NCI-H69 (cell line): ENCODE results near the gene ATXN7L1.

ENCODE experiments used
- DNase-seq: peaks from one replicate; lab custom pipeline; 2025; lab: John Stamatoyannopoulos, UW

ATXN7L1 gene, protein sequence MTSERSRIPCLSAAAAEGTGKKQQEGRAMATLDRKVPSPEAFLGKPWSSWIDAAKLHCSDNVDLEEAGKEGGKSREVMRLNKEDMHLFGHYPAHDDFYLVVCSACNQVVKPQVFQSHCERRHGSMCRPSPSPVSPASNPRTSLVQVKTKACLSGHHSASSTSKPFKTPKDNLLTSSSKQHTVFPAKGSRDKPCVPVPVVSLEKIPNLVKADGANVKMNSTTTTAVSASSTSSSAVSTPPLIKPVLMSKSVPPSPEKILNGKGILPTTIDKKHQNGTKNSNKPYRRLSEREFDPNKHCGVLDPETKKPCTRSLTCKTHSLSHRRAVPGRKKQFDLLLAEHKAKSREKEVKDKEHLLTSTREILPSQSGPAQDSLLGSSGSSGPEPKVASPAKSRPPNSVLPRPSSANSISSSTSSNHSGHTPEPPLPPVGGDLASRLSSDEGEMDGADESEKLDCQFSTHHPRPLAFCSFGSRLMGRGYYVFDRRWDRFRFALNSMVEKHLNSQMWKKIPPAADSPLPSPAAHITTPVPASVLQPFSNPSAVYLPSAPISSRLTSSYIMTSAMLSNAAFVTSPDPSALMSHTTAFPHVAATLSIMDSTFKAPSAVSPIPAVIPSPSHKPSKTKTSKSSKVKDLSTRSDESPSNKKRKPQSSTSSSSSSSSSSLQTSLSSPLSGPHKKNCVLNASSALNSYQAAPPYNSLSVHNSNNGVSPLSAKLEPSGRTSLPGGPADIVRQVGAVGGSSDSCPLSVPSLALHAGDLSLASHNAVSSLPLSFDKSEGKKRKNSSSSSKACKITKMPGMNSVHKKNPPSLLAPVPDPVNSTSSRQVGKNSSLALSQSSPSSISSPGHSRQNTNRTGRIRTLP

DNA sequence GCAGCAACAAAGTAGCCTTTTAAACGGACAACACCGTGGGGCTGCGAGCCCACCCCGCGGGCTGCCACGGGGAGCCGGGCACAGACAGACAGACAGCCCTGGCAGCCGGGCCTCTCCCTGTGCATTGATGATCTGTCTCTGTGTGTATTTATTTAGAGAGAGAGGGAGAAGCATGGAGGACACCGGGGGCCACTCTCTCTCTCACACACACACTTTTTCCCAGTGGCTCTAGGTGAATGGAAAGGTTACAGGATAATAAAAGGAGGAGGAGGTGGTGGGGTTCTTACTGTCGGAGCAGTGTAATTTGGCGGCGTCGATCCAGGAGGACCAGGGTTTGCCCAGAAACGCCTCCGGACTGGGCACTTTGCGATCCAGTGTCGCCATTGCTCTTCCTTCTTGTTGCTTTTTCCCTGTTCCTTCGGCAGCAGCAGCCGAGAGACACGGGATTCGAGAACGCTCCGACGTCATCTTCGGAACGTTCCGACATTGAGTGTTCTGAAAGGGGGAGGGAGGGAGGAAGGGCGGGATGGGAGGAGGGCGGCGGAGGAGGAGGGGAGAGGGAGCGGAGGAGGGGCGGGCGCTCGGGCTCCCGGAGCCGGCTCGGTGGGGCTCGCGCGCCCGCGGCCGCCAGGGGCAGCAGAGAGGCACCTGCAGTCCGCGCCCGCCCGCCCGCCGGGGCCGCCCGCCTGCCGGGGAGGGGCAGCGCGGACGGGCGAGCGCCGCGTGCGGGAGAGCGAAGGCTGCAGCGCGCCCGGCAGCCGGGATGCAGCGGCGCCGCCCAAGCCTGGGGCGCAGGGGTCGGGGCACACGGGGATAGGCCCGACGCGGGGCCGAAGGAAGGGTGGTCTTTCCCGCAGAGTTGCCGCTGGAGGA is at the start of gene ATXN7L1:
TSS of gene ATXN7L1 (minus strand) at position 509 of the 873 bp plus-strand sequence. CDS start at position 468, 41 bp downstream.
- DNase-seq = peak; percentile 99

DNA sequence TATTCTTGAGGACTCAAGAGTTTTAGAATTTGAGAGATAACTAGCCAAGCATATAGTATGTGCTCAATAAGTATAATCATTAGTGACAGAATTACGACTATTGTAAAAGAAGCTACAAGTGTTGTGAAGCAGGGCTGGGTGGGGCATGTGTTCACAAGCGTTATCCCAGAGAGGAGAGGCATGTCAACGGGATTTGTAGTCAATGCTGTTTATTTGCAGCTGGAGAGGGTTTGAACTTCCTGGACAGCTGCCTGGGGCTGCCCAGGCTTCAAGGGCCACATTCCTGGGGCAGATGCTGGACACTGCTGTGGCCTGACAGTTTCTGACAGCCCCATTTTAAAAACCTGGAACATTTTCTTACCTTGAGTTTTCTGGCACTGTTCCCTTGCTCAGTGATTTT is 49.7 kb upstream of the ATXN7L1 start:
- no peak for DNase-seq

DNA sequence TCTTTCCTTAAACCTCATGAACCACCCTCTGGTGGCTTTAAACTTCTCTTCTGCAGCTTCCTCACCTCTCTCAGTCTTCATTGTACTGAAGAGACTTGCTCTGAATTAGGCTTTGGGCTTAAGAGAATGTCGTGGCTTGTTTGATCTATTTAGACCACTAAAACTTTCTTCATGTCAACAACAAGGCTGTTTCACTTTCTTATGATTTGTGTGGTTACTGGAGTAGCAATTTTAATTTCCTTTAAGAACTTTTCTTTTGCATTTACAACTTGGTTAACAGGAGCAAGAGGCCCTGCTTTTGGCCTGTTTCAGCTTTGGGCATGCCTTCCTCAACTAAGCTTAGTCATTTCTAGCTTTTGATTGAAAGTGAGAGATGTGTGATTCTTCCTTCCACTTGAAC is 48.5 kb upstream of the ATXN7L1 start:
- no peak for DNase-seq

DNA sequence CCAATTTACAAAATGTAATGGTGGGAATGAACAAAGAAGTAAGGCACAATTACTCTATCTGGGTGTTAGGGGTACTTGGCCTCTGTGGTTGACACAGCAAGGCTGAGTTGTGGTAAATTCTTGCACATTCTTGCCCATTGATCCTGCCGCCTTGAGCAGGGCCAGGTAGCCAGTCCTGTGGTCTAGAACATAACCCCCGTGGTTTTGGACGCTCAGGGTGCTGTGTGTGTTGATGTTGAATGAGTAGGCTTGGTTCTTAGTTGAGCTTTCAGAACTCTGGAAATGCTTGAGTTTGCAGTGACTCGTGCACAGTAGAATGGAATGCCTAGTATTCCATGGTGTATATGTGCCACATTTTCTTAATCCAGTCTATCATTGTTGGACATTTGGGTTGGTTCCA is 44.4 kb upstream of the ATXN7L1 start:
- no peak for DNase-seq

DNA sequence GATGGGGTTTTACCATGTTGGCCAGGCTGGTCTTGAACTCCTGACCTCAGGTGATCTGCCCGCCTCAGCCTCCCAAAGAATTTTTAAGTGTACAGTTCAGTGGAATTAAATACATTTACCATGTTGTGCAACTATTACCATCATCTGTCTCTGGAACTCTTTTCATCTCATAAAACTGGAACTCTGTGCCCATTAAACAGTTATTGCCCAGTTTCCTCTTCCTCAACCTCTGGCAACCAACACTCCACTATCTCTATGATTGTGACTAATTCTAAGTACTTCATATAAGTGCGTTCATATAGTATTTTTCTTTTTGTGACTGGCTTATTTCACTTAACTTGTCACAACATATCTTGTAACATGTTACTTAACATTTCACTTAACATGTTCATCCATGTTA is 41.3 kb upstream of the ATXN7L1 start:
- DNase-seq = no peak

DNA sequence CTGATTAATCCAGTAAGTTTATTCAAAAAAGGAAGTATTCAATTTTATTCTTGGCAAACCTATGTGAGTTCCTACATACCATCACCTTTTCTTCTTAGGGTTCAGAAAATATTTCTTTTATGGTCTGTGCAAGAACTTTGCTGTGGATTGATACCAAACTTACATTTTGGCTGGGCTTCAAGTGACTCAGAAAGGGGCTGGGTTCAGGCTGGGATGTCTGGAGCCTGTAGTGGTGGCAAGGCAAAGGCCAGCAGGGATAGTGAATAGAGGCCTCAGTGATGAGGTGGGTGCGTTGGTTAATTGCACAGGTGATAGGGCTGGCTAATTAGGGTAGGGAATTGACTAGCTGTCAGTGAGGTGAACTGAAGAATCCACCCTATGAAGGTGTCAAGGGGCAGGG is 40.2 kb upstream of the ATXN7L1 start:
- DNase-seq = no peak

DNA sequence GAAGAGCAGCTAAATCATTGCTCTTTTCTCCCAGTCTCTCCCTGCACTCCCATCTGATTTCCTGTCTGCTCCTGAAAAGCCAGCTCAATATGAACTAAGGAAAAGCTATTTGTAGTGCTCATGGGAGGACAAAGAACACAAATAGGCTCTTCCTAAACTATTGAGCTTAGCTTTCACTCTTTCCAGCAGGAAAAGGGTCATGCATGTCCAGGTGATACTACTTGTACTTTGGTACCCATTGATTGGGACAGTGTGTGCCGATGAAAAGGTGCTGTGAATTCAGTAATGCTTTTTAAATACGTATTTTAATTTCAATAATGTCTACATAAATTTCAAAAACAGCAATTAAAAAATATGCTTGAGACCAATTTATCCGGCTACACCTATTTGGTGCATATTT is 37.5 kb upstream of the ATXN7L1 start:
- no peak for DNase-seq

DNA sequence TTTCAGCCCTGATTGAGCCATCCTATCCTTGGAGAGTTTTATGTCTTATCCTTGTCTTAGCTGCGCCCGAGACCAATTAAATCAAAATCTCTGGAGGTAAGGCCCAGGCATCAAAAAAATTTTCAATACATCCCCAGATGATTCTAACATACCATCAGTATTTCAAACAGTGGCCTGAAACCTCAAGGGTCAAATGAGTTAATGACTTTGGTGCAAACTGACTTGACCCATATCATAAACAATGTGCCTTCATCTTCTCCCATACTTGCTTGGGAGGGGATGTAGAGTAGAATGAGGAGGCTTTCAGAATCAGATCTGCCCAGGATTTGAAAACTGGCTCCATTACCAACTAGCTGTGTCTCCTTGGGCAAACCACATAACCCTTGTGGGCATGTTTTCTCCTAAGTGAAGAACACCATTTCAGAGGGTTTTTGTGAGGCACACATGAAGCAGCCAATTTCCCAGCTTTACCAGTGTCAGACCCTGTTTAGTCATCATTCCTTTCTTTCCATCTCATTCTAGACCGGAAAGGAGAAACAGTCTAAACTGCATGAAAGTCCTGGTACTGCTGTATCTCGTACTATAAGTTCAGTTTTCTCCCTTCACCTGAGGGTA is 35.7 kb upstream of the ATXN7L1 start:
- no peak for DNase-seq

DNA sequence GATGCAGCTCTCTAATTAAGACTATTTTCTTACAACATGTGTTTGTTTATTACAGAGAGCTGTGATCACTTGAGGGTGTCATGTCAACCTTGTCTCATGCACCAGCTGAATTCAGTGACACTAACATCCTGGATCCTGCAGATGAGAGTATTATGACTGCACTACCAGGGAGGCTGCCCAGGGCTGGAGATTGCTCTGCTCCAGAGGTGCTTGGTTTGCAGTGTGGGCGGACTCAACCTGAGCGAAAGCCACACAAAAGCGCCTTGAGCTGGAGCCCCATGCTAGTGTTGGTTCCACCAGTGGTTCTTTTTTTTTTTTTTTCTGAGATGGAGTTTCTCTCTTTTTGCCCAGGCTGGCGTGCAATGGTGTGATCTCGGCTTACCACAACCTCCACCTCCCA is 33.8 kb upstream of the ATXN7L1 start:
- DNase-seq = no peak

DNA sequence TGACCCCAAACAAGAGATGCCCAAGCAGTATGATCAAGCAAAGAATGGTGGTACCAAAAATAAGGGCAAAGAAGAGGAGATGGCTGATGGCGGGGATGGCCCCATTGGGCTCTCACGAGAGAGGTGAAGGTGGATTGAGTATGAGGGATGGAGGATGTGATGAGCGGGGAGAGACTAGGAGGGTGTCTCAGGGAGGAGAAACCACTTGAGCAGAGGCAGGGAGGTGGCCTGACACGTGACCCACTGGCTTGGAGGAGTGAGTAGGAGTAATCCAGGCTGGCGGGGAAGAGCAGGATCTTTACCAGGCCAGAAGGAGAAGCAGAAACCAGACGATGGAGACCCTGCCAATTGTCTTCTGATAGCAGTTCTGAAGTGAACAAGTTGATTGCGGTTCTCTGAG is 33.3 kb upstream of the ATXN7L1 start:
- no peak for DNase-seq

DNA sequence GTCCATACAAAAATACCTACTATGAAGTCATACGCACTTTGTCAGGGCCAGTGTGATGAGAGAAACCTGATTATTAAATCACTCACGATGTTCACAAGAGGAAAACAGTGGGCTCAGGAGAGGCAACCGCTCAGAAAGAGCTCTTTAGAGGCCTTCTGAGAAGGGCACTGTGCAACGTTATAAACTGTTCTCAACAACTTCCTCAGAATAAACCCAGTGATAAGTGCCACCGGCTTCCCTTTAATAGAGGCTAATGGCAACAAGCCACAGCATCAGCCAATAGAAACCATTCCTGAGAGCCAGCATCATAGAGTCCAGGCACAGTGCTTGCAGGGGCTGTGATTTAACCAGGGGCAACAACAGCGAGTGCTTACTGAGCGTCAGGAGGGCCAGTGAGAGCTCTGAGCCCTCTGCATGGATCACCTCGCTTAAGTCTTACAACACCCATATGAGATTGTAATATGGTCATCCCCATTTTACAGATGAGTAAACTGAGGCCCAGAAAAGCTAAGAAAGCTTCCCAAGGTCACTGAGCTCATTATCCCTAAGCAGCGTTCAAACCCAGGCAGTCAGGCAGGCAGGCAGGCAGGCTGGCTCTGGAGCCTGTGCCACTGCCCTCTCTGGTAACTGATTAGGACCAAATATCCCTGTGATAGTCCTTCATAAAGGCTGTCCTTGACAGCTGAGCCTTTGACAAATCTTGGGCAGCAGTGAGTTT is 30.9 kb upstream of the ATXN7L1 start:
- DNase-seq = no peak

DNA sequence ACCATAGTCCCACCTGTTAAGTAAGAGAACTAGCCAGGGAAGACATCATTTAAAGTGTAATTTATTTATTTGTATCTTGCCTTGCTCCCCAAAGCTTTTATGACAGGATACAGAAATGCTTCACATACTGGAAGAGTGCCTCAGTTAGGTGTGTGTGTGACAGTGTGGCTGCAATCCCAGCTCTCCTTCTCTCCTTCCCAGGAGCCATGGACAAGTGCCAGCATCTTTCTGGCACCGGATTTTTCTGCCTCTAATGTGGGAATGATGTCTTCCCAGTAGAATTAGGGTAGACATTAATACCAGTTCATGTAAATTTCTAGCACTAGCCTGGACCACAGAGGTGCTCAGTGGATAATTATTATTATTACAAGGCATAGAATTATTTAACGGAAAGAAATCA is 30.3 kb upstream of the ATXN7L1 start:
- DNase-seq = peak; percentile 16

DNA sequence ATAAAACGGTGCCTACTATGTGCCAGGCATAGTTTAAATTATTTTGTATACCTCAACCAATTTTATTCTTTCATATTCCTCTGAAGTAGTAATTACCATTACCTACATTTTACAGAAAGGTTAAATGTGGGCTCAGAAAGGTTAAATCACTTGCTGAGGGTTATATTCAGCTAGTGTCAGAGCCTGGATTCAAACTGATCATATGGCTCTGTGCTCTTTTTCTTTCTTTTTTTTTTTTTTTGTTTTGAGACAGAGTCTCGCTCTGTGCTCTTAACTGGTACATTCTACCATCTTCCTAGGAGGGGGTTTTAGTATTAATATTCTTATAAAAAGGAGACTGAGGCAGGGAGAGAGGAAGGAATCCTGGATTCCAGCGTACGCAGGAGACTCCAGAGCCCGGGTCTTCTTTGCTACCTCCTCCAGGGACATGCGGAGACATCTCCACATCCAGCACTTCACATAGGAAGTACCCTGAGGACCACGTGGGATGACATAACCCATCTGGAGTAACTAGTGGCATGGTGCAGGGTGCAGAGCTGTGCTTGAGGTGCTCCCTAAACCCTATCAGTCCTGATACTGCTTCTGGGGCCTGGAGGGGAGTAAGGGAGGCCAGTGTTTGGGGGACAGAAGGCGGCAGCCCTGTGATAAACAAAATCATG is 29.6 kb upstream of the ATXN7L1 start:
- DNase-seq = no peak

DNA sequence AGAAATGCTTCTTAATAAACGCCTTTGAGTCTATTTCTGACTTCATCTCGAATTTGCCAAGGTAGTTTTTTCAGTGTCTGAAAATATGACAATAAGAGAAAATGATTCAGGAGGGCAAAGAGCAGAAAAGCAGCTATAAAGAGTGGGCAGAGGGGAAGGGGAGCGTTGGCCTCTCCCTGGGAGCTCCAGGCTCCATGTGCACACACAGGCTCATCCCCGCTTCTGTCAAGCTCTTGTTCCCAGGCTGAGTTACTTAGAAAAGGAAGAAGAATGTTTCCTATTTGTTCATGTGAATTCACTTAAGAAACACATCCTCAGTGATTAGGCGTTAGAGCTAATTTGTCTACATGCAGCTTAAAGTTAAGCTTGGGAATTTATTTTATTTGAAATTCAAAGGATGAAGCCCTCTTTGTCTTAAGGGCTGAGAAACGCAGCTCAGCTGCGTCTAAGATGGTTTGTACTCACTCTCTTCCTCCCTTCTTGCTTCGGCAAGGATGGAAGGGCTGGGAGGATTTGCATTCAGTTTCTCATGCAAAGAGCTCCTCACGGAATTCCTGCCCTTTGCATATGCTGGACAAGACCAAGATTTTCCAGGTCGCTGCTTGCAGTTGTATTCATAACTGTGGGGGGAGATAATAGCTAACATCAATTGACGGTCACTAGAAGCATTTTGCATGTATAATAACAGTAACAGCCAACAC is 29.0 kb upstream of the ATXN7L1 start:
- no peak for DNase-seq

DNA sequence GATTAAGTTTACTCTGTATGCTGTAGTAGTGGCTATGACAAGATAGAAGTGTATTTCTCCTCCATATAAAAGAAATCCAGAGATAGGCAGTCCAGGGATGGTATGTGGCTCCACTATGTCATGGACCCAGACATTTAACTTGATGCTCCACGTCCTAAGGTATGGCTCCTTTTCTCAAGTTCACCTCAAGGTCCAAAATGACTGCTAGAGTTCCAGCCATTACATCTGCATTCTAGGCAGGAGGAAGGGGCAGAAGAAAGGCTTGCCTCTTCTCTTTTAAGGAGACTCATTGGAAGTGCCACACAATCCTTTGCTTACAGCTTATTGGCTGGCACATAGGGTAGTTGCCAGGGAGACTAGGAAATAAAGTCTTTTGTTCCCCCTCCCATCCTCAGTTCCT is 27.7 kb upstream of the ATXN7L1 start:
- no peak for DNase-seq

DNA sequence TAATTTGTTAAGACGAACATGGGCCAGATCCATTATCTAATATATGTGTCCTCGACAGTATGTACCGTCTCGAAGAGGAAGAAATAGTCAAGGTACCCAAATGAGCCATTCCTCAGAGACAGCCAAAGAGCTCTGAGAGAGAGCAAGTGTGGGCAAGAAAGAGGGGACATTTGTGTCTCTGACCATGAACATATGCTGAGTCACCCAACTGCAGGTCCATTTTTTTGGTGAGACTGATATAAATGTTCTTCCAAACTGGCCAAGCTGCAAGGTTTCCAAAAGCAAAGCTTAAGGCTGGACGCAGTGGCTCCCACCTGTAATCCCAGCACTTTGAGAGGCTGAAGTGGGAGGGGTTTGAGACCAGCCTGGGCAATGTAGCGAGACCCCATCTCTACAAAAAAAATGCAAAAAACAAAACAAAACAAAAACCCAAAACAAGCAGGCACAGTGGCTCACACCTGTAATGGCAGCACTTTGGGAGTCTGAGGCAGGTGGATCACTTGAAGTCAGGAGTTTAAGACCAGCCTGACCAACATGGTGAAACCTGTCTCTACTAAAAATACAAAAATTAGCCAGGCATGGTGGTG is 26.0 kb upstream of the ATXN7L1 start:
- no peak for DNase-seq

DNA sequence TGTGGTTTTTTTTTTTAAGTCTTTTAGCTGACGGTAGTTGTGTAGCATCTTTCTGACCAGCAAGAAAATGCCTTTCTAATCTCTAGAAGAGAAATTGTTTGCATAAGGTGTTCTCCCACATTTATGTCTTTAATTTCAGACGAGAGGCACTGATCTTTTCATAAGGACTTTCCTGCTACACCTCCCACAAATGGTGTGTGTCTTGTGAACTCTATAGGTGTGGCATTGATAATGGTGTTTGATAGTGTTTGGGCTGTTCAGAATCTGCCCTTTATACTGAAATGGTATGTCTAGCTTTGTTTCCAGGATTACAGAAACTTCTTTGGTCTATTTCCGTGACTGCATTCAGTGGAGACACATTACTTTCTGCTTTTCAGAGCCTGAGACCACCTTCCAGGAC is 21.6 kb upstream of the ATXN7L1 start:
- no peak for DNase-seq

DNA sequence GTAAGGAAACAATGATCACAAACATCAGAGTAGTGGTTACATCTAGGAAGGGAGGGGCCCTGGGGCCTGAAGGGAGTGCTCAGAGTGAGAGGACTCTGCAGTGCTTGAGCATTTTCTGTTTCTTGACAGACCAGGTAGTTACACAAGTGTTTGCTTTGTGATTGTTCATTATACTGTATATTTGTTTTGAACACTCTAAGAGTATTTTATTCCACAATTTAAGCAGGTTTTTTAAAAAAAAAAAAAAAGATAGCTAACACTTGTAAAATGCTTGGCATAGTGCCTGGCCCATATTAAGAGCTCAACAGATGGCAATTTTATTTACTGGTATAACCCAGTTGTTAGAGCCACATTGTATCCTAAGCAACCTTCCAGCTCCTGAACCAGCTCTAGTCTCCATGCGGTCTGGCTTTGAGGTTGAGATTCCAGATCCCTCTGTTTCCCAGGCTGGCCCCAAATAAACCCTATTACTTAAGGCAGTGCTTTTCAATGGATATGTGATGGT is 20.1 kb upstream of the ATXN7L1 start:
- peak; percentile 97 for DNase-seq

DNA sequence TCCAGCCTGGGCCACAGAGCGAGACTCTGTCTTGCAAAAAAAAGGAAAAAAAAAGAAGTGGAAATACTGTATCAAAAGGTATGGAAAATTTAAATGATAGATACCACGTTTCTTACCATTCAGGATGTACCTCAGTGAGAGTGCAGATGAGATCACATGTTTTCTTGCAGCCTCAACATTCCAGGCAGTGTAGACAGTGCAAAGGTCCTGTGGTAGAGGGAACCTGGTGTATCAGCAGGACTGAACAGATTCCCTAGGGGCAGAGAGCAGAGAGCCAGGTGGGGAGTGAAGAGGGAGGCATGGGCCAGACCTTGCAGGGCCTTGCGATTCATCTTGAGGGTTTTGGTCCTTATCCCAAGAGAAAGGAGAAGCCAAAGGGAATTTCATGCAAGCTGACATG is 17.7 kb upstream of the ATXN7L1 start:
- no peak for DNase-seq
